ENCODE results near the gene BBOX1.

BBOX1 gene

GRCh38 chr11:27108809-27109208, 68.2 kb downstream of the BBOX1 start:
- TF ChIP-seq TAF1 (IDR thresholded peaks at IDR 0.05; ENCODE audit: borderline replicate concordance, insufficient read depth, low read length) = no peak
- TF ChIP-seq FOXP2 (optimal IDR thresholded peaks at IDR 0.05; ENCODE audit: borderline replicate concordance, extremely low read depth, extremely low read length, insufficient read depth) = no peak
- no peak for TF ChIP-seq REST (IDR thresholded peaks at IDR 0.05; ENCODE audit: insufficient read depth in 1 of 2, low read depth in 2 of 2, low read length in 2 of 2)
- no peak for TF ChIP-seq SIN3A (IDR thresholded peaks at IDR 0.05; ENCODE audit: borderline replicate concordance, insufficient read depth, low read length)

GRCh38 chr11:27111896-27112295, 71.3 kb downstream of the BBOX1 start:
- TF ChIP-seq SIN3A (IDR thresholded peaks at IDR 0.05; ENCODE audit: borderline replicate concordance, insufficient read depth, low read length) = no peak
- no peak for TF ChIP-seq REST (IDR thresholded peaks at IDR 0.05; ENCODE audit: insufficient read depth in 1 of 2, low read depth in 2 of 2, low read length in 2 of 2)
- no peak for TF ChIP-seq TAF1 (IDR thresholded peaks at IDR 0.05; ENCODE audit: borderline replicate concordance, insufficient read depth, low read length)
- no peak for TF ChIP-seq POLR2AphosphoS5 (IDR thresholded peaks at IDR 0.05; ENCODE audit: low read depth, low read length)
- no peak for TF ChIP-seq FOXP2 (optimal IDR thresholded peaks at IDR 0.05; ENCODE audit: borderline replicate concordance, extremely low read depth, extremely low read length, insufficient read depth)

- TF ChIP-seq SIN3A (IDR thresholded peaks at IDR 0.05; ENCODE audit: borderline replicate concordance, insufficient read depth, low read length) (no peak), TAF1 (IDR thresholded peaks at IDR 0.05; ENCODE audit: borderline replicate concordance, insufficient read depth, low read length) (no peak), REST (IDR thresholded peaks at IDR 0.05; ENCODE audit: insufficient read depth in 1 of 2, low read depth in 2 of 2, low read length in 2 of 2) (no peak), FOXP2 (optimal IDR thresholded peaks at IDR 0.05; ENCODE audit: borderline replicate concordance, extremely low read depth, extremely low read length, insufficient read depth) (no peak), POLR2AphosphoS5 (IDR thresholded peaks at IDR 0.05; ENCODE audit: low read depth, low read length) (no peak)
Measured at GRCh38 chr11:27112946-27113345, 72.3 kb downstream of the BBOX1 start.

- TF ChIP-seq FOXP2 (optimal IDR thresholded peaks at IDR 0.05; ENCODE audit: borderline replicate concordance, extremely low read depth, extremely low read length, insufficient read depth) = no peak
- no peak for TF ChIP-seq SIN3A (IDR thresholded peaks at IDR 0.05; ENCODE audit: borderline replicate concordance, insufficient read depth, low read length)
- TF ChIP-seq POLR2AphosphoS5 (IDR thresholded peaks at IDR 0.05; ENCODE audit: low read depth, low read length) = no peak
- no peak for TF ChIP-seq REST (IDR thresholded peaks at IDR 0.05; ENCODE audit: insufficient read depth in 1 of 2, low read depth in 2 of 2, low read length in 2 of 2)
- TF ChIP-seq TAF1 (IDR thresholded peaks at IDR 0.05; ENCODE audit: borderline replicate concordance, insufficient read depth, low read length) = no peak
Measured at GRCh38 chr11:27115051-27115650, 74.5 kb downstream of the BBOX1 start.

DNA sequence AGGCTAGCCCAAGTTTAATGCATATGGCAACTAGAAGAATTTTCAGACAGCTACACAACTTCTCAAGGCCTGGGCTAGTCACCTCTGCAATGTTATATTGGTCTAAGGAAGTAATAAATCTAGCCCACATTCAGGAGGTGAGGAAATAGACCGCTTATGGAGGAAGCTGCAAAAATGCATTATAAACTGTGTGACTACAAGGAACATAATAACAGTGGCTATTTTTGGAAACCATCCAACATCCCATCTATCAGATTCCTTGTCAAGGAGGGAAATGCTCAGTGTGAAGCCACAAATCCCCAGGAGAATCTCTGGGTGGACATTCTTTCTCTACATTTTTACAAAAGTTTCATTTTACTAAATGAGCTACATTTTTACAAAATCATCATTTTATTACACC, 76.1 kb downstream of the BBOX1 start:
- TF ChIP-seq SIN3A (IDR thresholded peaks at IDR 0.05; ENCODE audit: borderline replicate concordance, insufficient read depth, low read length) = no peak
